K562 (cell line): ENCODE measurements around the gene FKBP15. TPM values are rescaled to one million over a fixed set of nuclear protein-coding genes. Genes with fewer than 3 reads are reported as not detected.

ENCODE experiments used
- ATAC-seq: fragments of 200-7000 bp; cut with Tn5 transposase; 3 replicates; pipeline ENCODE4 v1.9.1; 2020; ENCODE audit warnings: moderate library complexity
- BruUV-seq: library from RNA; stranded (reverse); fragments of 400-500 nt; replicated peaks from 2 replicates; lab custom pipeline; 2021; lab: Mats Ljungman, UMichigan
- CTCF ChIA-PET: fragments of 300-600 bp; formaldehyde crosslinking; extraction: SDS; loops from one replicate; lab custom pipeline; 2021; ENCODE audit warnings: low intra/inter-chr PET ratio; lab: Yijun Ruan, JAX
- POLR2A ChIA-PET: fragments of 300-600, 350-650 bp; sonication (Branson Sonifier 250); formaldehyde crosslinking; extraction: SDS; loops from one replicate; lab custom pipeline; 2021; ENCODE audit warnings: antibody characterized with exemption, inconsistent platforms; lab: Yijun Ruan, JAX
- DNase-seq, 4 experiments: peaks; one replicate each; pipeline versions ENCODE4 v3.0.0 to v3.0.0-alpha.2; 2011 to 2018; ENCODE audit warnings: low spot score in 3 of 4, mixed read lengths in 3 of 4; ENCODE audit errors: extremely low read depth in 1 of 4
- FAIRE-seq: peaks from 2 replicates; lab custom pipeline; 2011; peaks lifted over from hg19 to GRCh38; lab: Jason Lieb, UNC
- H2AFZ ChIP-seq: 2 replicates; pipeline ENCODE4 v1.6.0; 2011; ENCODE audit warnings: low read depth, low read length, control low read depth, inconsistent platforms
- H3K27ac ChIP-seq: fragments of 200-600 bp; 3 replicates; pipeline ENCODE4 v1.8.0; 2011; ENCODE audit warnings: low read depth, mild to moderate bottlenecking, control low read depth, inconsistent platforms, low read length, moderate library complexity, mixed read lengths; ENCODE audit errors: extremely low read depth
- H3K27me3 ChIP-seq, 2 experiments: fragments of 300-600 bp in 1 of 2; 2 replicates in 1 of 2; 3 replicates in 1 of 2; pipeline versions ENCODE4 v1.6.0 to v1.8.0; 2011; ENCODE audit warnings: inconsistent platforms in 2 of 2, low read length in 2 of 2, mild to moderate bottlenecking in 1 of 2, mixed read lengths in 1 of 2, moderate library complexity in 1 of 2; ENCODE audit not compliant: control insufficient read depth in 2 of 2, insufficient read depth in 2 of 2
- H3K36me3 ChIP-seq: fragments of 300-600 bp; 3 replicates; pipeline ENCODE4 v1.8.0; 2011; ENCODE audit warnings: mild to moderate bottlenecking, low read length, inconsistent platforms; ENCODE audit not compliant: control insufficient read depth, insufficient read depth
- H3K4me1 ChIP-seq, 2 experiments: fragments of 200-600 bp in 1 of 2; replicated peaks in 1 of 2; 2 replicates in 1 of 2; 3 replicates in 1 of 2; pipeline versions ENCODE4 v1.5.1 to v1.8.0; 2011; ENCODE audit warnings: inconsistent platforms in 2 of 2, low read length in 2 of 2, mild to moderate bottlenecking in 1 of 2, mixed read lengths in 1 of 2, moderate library complexity in 1 of 2; ENCODE audit not compliant: control insufficient read depth in 2 of 2, insufficient read depth in 2 of 2
- H3K4me2 ChIP-seq: 2 replicates; pipeline ENCODE4 v1.6.1; 2011; ENCODE audit warnings: low read length, control low read depth, inconsistent platforms, mixed read lengths; ENCODE audit not compliant: insufficient read depth
- H3K4me3 ChIP-seq: fragments of 200-600 bp; sonication (generic), shearing (Covaris generic); 2 replicates; pipeline ENCODE4 v1.5.1; 2016; ENCODE audit warnings: control low read depth, inconsistent platforms
- H3K79me2 ChIP-seq: fragments of 200-600 bp; 3 replicates; pipeline ENCODE4 v1.8.0; 2011; ENCODE audit warnings: low read length, inconsistent platforms; ENCODE audit not compliant: control insufficient read depth, insufficient read depth
- H3K9ac ChIP-seq, 2 experiments: 2 replicates each; pipeline versions ENCODE4 v1.6.0 to v1.6.1; 2011; ENCODE audit warnings: low read depth in 2 of 2, low read length in 2 of 2, control low read depth in 1 of 2, inconsistent platforms in 1 of 2, mild to moderate bottlenecking in 1 of 2, mixed read lengths in 1 of 2; ENCODE audit not compliant: insufficient read depth in 1 of 2
- H3K9me1 ChIP-seq: one replicate; pipeline ENCODE4 v1.6.0; 2011; ENCODE audit warnings: inconsistent platforms, mild to moderate bottlenecking, low read length, moderate library complexity; ENCODE audit not compliant: control insufficient read depth, insufficient read depth
- H3K9me3 ChIP-seq: replicated peaks from 2 replicates; pipeline ENCODE4 v1.5.1; 2011; ENCODE audit warnings: low read depth, low read length, inconsistent platforms; ENCODE audit not compliant: control insufficient read depth, insufficient read depth
- H4K20me1 ChIP-seq: replicated peaks from 2 replicates; pipeline ENCODE4 v1.6.1; 2011; ENCODE audit warnings: low read length, inconsistent platforms, mixed read lengths; ENCODE audit not compliant: control insufficient read depth, insufficient read depth
- EWSR1 ChIP-seq: fragments of 450-650 bp; IDR thresholded peaks from 2 replicates; pipeline ENCODE4 v1.6.1; 2018; ENCODE audit warnings: borderline replicate concordance, mild to moderate bottlenecking, low read depth, moderate library complexity; ENCODE audit not compliant: partially characterized antibody
- RBBP5 ChIP-seq: fragments of 200-600 bp; sonication (generic); IDR thresholded peaks from 2 replicates; pipeline ENCODE4 v1.6.1; 2012; ENCODE audit warnings: borderline replicate concordance, mild to moderate bottlenecking, low read length, control low read depth, inconsistent platforms; ENCODE audit not compliant: insufficient read depth, poor library complexity, severe bottlenecking
- WGBS: fragments of 100-300 bp; shearing (Covaris generic); methylation state at CpG from one replicate; pipeline ENCODE4 v1.1.6; 2016; ENCODE audit warnings: low coverage, mixed read lengths; ENCODE audit not compliant: insufficient coverage; ENCODE audit errors: missing lambda C conversion rate; 5-methylcytosine and 5-hydroxymethylcytosine counted together
- in situ Hi-C: fragments of 300-500 bp; cut with MboI; formaldehyde crosslinking; loops from 4 replicates; pipeline ENCODE4 v1.15.0; 2018; ENCODE audit warnings: inconsistent platforms, mixed read lengths
- intact Hi-C: fragments of 100-400 bp; cut with micrococcal nuclease; formaldehyde crosslinking; loops from 2 replicates; pipeline ENCODE4 v1.14.2; 2022
- polyA plus RNA-seq, 8 experiments: library from polyadenylated mRNA; depleted of rRNA in 4 of 8; stranded (reverse) in 5 of 8; unstranded in 3 of 8; fragments of >200 nt; fragmentation: Nextera tagmentation in 2 of 8; fragmentation: Illumina TruSeq in 1 of 8; extraction: Ambion mirVana in 2 of 8; extraction: Trizol in 1 of 8; gene quantifications; 2 replicates each; pipeline versions ENCODE4 v1.2.1 to v1.2.3, GENCODE V29; 2011 to 2014; ENCODE audit warnings: inconsistent platforms in 1 of 8, missing spikeins in 1 of 8
- total RNA-seq, 7 experiments: library from RNA; depleted of rRNA in 6 of 7; stranded (reverse); fragments of >200 nt in 6 of 7; fragmentation: Illumina TruSeq in 2 of 7; extraction: Trizol in 2 of 7; gene quantifications; 2 replicates each; pipeline versions ENCODE4 v1.2.1 to v1.2.3, GENCODE V29; 2011 to 2021; ENCODE audit warnings: low replicate concordance in 1 of 7
- TF ChIP-seq, protein P1 (sequence below): sonication (generic); formaldehyde crosslinking; IDR thresholded peaks from 2 replicates; pipeline ENCODE4 v1.8.0; 2023; ENCODE audit warnings: mild to moderate bottlenecking, missing genetic modification reagents
- TF ChIP-seq, protein P2 (sequence below): sonication (generic); formaldehyde crosslinking; IDR thresholded peaks from 2 replicates; pipeline ENCODE4 v1.8.0; 2022; ENCODE audit warnings: missing genetic modification reagents, mild to moderate bottlenecking, moderate library complexity, borderline replicate concordance

Gene FKBP15
- total and polyA plus RNA-seq, 9 of the 15 experiments (the other 6 are each of a cell fraction or from before 2014, with no cell fraction given): 8.7 to 38.0 (median 18.9) TPM

GRCh38 chr9:113237026-113237425 is 15.9 kb upstream of the FKBP15 start:
- no peak for FAIRE-seq
- in situ Hi-C loops: no loop called here
- 0 out of 2 replicates have a peak, but pooled peaks cover 5% of the 10 kb centered on the region for H4K20me1 ChIP-seq
- 75% methylated on average over 4 of the region's 4 CpGs for WGBS
- TF ChIP-seq, protein P1, sequence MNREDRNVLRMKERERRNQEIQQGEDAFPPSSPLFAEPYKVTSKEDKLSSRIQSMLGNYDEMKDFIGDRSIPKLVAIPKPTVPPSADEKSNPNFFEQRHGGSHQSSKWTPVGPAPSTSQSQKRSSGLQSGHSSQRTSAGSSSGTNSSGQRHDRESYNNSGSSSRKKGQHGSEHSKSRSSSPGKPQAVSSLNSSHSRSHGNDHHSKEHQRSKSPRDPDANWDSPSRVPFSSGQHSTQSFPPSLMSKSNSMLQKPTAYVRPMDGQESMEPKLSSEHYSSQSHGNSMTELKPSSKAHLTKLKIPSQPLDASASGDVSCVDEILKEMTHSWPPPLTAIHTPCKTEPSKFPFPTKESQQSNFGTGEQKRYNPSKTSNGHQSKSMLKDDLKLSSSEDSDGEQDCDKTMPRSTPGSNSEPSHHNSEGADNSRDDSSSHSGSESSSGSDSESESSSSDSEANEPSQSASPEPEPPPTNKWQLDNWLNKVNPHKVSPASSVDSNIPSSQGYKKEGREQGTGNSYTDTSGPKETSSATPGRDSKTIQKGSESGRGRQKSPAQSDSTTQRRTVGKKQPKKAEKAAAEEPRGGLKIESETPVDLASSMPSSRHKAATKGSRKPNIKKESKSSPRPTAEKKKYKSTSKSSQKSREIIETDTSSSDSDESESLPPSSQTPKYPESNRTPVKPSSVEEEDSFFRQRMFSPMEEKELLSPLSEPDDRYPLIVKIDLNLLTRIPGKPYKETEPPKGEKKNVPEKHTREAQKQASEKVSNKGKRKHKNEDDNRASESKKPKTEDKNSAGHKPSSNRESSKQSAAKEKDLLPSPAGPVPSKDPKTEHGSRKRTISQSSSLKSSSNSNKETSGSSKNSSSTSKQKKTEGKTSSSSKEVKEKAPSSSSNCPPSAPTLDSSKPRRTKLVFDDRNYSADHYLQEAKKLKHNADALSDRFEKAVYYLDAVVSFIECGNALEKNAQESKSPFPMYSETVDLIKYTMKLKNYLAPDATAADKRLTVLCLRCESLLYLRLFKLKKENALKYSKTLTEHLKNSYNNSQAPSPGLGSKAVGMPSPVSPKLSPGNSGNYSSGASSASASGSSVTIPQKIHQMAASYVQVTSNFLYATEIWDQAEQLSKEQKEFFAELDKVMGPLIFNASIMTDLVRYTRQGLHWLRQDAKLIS (CRISPR knock-in tag): no peak
- TF ChIP-seq EWSR1: no peak
- no peak for TF ChIP-seq RBBP5
- TF ChIP-seq, protein P2, sequence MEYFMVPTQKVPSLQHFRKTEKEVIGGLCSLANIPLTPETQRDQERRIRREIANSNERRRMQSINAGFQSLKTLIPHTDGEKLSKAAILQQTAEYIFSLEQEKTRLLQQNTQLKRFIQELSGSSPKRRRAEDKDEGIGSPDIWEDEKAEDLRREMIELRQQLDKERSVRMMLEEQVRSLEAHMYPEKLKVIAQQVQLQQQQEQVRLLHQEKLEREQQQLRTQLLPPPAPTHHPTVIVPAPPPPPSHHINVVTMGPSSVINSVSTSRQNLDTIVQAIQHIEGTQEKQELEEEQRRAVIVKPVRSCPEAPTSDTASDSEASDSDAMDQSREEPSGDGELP (CRISPR knock-in tag): no peak
- TF ChIP-seq, all 486 proteins: peak for 0
- H3K4me3 ChIP-seq: no peak overlapping the region
- POLR2A ChIA-PET: interaction anchor here (0.6 to 1.6 kb wide), 2 partner anchors 16 to 421 kb away, joined by 3 to 6 read pairs; partner anchors contain the start of genes FKBP15 and SLC31A1
- BruUV-seq: no TSS peak
- no peaks in the 10 kb centered on the region for H3K9me3 ChIP-seq
- intact Hi-C loops: no loop called here
- DNase-seq: no peak
- peaks cover 0 to 9% of the 10 kb centered on the region in 2 experiments; a peak in 3 of 5 replicates for H3K4me1 ChIP-seq
- peaks cover 7% of the 10 kb centered on the region; the same call in 1 of the 3 replicates for H3K36me3 ChIP-seq
- H3K79me2 ChIP-seq: peaks cover 15% of the 10 kb centered on the region
- CTCF ChIA-PET: no interaction called here
- H3K4me2 ChIP-seq: no peak overlapping the region
- no peaks in the 10 kb centered on the region for H3K9me1 ChIP-seq
- no peak overlapping the region for H3K27ac ChIP-seq
- H2AFZ ChIP-seq: no peak overlapping the region
- ATAC-seq: peak; percentile 17; the same call in 1 of the 3 replicates
- no peaks in the 10 kb centered on the region for H3K27me3 ChIP-seq
- no peak overlapping the region; a peak in 1 of 4 replicates for H3K9ac ChIP-seq
